Lower leg skin (tissue), 4 donors: ENCODE measurements around the gene NPAS3. TPM values are rescaled to one million over a fixed set of nuclear protein-coding genes. Genes with fewer than 3 reads are reported as not detected.

ENCODE experiments used
- DNase-seq, 2 donors: peaks; one replicate each; pipeline ENCODE4 v3.0.0-alpha.2; 2019; ENCODE audit warnings: low spot score in 2 of 2
- H3K4me3 ChIP-seq: fragments of 200-600 bp; sonication (generic); 2 replicates; pipeline ENCODE4 v1.5.1; 2017; ENCODE audit warnings: mild to moderate bottlenecking, low read depth; ENCODE audit not compliant: poor library complexity, severe bottlenecking
- POLR2A ChIP-seq, 2 donors: fragments of 450-650 bp; IDR thresholded peaks; one replicate each; pipeline ENCODE4 v1.6.1; 2016 to 2017; ENCODE audit warnings: antibody characterized with exemption in 2 of 2, mild to moderate bottlenecking in 1 of 2, moderate library complexity in 1 of 2
- WGBS, 2 donors: methylation state at CpG; one replicate each; pipeline ENCODE4 v1.1.5; 2018; 5-methylcytosine and 5-hydroxymethylcytosine counted together
- intact Hi-C: fragments of 100-400 bp; cut with DNase I; formaldehyde crosslinking; loops from one replicate; pipeline ENCODE4 v1.15.0; 2023; ENCODE audit warnings: low total_unique reads
- total RNA-seq, 4 donors: library from RNA; depleted of rRNA; stranded (reverse); fragments of >200 nt; gene quantifications; one replicate each; pipeline ENCODE4 v1.1.0, GENCODE V29; 2016
- TF ChIP-seq, protein P1 (sequence below), 3 donors: fragments of 450-650 bp; IDR thresholded peaks; one replicate each; pipeline ENCODE4 v1.5.1; 2016; ENCODE audit warnings: antibody characterized with exemption in 3 of 3, mild to moderate bottlenecking in 3 of 3, moderate library complexity in 2 of 3

Gene NPAS3
- total RNA-seq, 4 donors from 2014 or later: 0.25 to 0.29 TPM; not detected in 2

DNA sequence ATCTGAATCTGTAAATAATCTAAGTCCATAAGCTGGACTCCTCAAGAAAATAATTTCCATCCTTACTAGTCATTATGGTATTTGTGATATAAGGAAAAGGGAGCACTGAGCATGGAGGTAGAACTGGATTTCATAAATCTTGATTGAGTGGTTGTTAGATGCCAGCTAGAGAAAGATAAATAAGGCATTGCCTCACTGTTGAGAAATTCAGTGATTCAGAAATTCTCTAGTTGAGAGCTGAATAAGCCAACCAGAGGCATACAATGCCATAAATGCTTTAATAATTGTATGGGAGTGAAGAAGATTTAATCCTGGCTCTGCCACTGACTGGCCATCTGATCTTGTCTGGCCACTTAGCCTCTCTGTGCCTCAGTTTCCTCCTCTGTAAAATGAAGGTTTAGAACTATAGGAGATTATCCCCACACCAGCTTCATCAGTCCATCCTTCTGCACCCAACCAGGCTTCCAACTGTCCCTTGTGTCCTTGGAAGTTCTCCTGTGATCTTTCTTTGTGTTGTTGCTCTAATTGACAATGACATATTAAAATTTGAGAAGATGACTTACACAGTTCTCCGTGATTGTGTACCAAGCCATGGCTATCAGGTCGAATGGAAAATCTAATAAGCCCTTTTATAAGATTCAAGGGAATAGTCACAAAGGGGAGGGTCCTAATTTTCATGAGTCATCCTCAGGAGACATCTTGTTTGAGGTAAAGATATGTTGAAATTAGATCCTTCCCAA lies 617.9 kb downstream of the NPAS3 start:
- TF ChIP-seq, protein P1, sequence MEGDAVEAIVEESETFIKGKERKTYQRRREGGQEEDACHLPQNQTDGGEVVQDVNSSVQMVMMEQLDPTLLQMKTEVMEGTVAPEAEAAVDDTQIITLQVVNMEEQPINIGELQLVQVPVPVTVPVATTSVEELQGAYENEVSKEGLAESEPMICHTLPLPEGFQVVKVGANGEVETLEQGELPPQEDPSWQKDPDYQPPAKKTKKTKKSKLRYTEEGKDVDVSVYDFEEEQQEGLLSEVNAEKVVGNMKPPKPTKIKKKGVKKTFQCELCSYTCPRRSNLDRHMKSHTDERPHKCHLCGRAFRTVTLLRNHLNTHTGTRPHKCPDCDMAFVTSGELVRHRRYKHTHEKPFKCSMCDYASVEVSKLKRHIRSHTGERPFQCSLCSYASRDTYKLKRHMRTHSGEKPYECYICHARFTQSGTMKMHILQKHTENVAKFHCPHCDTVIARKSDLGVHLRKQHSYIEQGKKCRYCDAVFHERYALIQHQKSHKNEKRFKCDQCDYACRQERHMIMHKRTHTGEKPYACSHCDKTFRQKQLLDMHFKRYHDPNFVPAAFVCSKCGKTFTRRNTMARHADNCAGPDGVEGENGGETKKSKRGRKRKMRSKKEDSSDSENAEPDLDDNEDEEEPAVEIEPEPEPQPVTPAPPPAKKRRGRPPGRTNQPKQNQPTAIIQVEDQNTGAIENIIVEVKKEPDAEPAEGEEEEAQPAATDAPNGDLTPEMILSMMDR (IDR thresholded peaks at IDR 0.05): no peak
- no peak for TF ChIP-seq POLR2A (IDR thresholded peaks at IDR 0.05)
- 86 to 95% methylated on average over 2 of the region's 2 CpGs for WGBS, 2 donors
- H3K4me3 ChIP-seq: no peak overlapping the region
- DNase-seq: no peak
- intact Hi-C loops: no loop called here

DNA sequence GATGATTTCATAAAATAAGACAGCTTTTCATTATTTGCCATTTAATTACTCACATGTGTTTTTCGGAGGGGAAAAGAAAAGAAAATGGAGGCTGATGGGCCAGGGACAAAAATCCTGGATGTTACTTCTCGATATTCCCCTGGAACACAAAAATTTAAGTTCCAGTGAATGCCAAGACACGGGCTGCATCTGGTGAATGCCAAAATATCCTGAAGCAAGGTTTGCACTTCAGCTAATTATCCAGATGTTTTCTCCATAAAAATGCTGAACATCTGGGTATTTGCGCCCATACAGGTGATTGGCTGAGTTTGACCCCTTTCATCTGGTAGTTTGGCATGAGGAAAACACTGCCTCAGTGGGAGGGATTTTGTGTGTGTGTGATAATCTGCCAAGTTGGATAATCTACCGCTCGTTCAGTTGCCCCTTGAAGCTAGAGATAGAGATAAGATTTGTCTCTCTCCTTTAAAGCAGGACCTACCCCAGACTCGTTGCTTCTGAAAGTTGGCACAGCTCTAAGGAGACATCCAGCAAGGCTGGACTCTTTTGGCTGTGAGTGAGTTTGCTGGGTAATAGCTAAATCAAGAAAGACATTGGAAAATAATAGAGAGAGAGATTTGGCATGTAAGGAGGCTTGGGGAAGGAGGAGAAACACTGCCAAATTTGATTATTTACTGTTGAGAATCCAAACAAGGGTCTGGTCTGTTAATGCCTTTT lies 622.2 kb downstream of the NPAS3 start:
- no peak overlapping the region for H3K4me3 ChIP-seq
- no peak for TF ChIP-seq POLR2A (IDR thresholded peaks at IDR 0.05)
- TF ChIP-seq, protein P1 (IDR thresholded peaks at IDR 0.05): no peak
- intact Hi-C loops: no loop called here
- 50 to 57% methylated on average over 7 of the region's 7 CpGs for WGBS, 2 donors
- DNase-seq: no peak

DNA sequence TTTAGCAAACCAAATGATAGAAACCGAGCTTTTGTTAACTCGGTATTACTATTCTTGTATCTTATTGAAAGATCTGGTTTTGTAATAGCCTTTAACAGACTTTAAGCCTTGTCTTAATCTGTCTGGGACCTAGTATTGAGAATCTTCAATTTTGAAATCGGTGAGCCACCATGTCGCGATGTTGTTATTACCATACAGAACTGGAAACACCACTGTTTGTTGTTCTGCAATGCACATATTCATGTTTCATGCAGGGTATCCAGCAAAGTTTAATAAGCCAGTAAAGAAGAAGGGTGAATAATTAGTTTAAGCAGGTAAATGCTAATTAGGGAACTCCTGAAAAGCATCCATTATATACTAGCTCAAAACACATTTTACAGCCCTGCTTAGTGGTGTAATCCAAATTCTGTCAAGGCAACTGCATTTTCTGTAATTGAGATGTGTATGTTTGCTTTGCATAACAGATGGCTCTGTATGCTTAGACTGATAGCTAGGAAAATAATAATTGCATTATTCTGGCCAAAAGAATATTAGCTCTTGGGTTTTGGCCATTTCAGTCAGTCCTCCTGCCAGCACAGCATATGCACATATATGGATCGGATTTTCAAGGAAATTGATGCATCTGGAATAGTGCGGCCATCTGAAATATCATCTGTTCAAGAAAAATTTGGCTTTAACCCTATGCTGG lies 623.0 kb downstream of the NPAS3 start:
- no peak for TF ChIP-seq POLR2A (IDR thresholded peaks at IDR 0.05)
- TF ChIP-seq, protein P1 (IDR thresholded peaks at IDR 0.05): no peak
- no peak for DNase-seq
- no peak overlapping the region for H3K4me3 ChIP-seq
- 73 to 80% methylated on average over 7 of the region's 7 CpGs for WGBS, 2 donors
- intact Hi-C loops: no loop called here

- no peak for DNase-seq
- WGBS, 2 donors: 91 to 96% methylated on average over 2 of the region's 2 CpGs
- H3K4me3 ChIP-seq: no peak overlapping the region
- intact Hi-C loops: no loop called here
- TF ChIP-seq, protein P1 (IDR thresholded peaks at IDR 0.05): no peak
- TF ChIP-seq POLR2A (IDR thresholded peaks at IDR 0.05): no peak
These were observed 624.7 kb downstream of the NPAS3 start for GRCh38 chr14:33563191-33563900.

DNA sequence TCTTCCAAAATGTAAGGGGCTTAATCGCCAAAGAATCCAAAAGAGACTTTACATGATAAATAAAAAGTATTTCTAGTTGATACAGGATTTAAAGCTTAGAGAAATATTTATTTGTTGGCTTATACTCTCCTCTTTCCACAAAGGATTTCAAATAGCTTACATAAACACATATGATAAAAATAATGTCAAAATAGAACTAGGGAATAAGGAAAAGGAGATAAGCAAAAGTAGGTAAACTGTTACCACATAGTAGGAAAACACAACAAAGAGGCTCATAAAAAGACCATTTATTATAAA lies 625.2 kb downstream of the NPAS3 start:
- no peak overlapping the region for H3K4me3 ChIP-seq
- intact Hi-C loops: no loop called here
- no peak for DNase-seq
- no peak for TF ChIP-seq POLR2A (IDR thresholded peaks at IDR 0.05)
- TF ChIP-seq, protein P1 (IDR thresholded peaks at IDR 0.05): no peak
- WGBS, 2 donors: 87 to 88% methylated on average over 1 of the region's 1 CpG
